H1 (cell line): ENCODE data around the gene GMPPA. TPM values are rescaled to one million over a fixed set of nuclear protein-coding genes. Genes with fewer than 3 reads are reported as not detected.

Experiments used
- CEBPB ChIP-seq: IDR thresholded peaks from 2 replicates; pipeline ENCODE4 v1.6.1; 2012; ENCODE audit warnings: low read depth, low read length
- CHD1 ChIP-seq: IDR thresholded peaks from 2 replicates; pipeline ENCODE4 v1.6.1; 2012; ENCODE audit warnings: low read depth, low read length, improper control_type of control experiment
- POLR2A ChIP-seq, 2 experiments: IDR thresholded peaks; 1 replicate in 1 of 2; 2 replicates in 1 of 2; pipeline ENCODE4 v1.6.1; 2011; ENCODE audit warnings: low read depth in 2 of 2, low read length in 2 of 2, mild to moderate bottlenecking in 2 of 2; ENCODE audit errors: control extremely low read depth in 1 of 2
- RBBP5 ChIP-seq: IDR thresholded peaks from 2 replicates; pipeline ENCODE4 v1.7.1; 2012; ENCODE audit warnings: low read depth, mild to moderate bottlenecking, inconsistent platforms, low read length, moderate library complexity, borderline replicate concordance
- RXRA ChIP-seq: IDR thresholded peaks from 2 replicates; pipeline ENCODE4 v1.6.1; 2011; ENCODE audit warnings: low read depth, mild to moderate bottlenecking, low read length, moderate library complexity; ENCODE audit not compliant: insufficient read depth
- SAP30 ChIP-seq: fragments of 300-600 bp; sonication (generic); IDR thresholded peaks from 2 replicates; pipeline ENCODE4 v1.7.1; 2012; ENCODE audit warnings: low read length, moderate library complexity, mild to moderate bottlenecking, inconsistent platforms; ENCODE audit not compliant: insufficient read depth, insufficient replicate concordance
- polyA plus RNA-seq, 7 experiments: library from polyadenylated mRNA; depleted of rRNA in 3 of 7; stranded (reverse) in 5 of 7; unstranded in 2 of 7; fragments of >200 nt in 5 of 7; fragments of 200-250 nt in 2 of 7; gene quantifications; 1 replicate in 5 of 7; 2 replicates in 1 of 7; 4 replicates in 1 of 7; pipeline versions ENCODE4 v1.2.1 to v1.2.3, GENCODE V29; 2011 to 2013; ENCODE audit warnings: missing spikeins in 2 of 7, mixed read lengths in 2 of 7
- total RNA-seq: library from RNA; stranded (reverse); fragmentation: NEBNext Ultra II Directional; extraction: Animal tissue kit (Norgen Biotek cat#: 25700); gene quantifications from 2 replicates; pipeline ENCODE4 v1.2.1, GENCODE V29; 2021
- TF ChIP-seq, protein P1 (sequence below): fragments of 300-600 bp; sonication (generic); IDR thresholded peaks from 2 replicates; pipeline ENCODE4 v1.7.1; 2012; ENCODE audit warnings: low read length, moderate library complexity, mild to moderate bottlenecking, inconsistent platforms; ENCODE audit not compliant: insufficient replicate concordance
- TF ChIP-seq, protein P2 (sequence below): IDR thresholded peaks from 2 replicates; pipeline ENCODE4 v1.6.1; 2012; ENCODE audit warnings: inconsistent platforms

GMPPA gene
- total and polyA plus RNA-seq, 2 of the 8 experiments (the other 6 are each of a cell fraction or from before 2014, with no cell fraction given), result 34.3 to 98.8 TPM

DNA sequence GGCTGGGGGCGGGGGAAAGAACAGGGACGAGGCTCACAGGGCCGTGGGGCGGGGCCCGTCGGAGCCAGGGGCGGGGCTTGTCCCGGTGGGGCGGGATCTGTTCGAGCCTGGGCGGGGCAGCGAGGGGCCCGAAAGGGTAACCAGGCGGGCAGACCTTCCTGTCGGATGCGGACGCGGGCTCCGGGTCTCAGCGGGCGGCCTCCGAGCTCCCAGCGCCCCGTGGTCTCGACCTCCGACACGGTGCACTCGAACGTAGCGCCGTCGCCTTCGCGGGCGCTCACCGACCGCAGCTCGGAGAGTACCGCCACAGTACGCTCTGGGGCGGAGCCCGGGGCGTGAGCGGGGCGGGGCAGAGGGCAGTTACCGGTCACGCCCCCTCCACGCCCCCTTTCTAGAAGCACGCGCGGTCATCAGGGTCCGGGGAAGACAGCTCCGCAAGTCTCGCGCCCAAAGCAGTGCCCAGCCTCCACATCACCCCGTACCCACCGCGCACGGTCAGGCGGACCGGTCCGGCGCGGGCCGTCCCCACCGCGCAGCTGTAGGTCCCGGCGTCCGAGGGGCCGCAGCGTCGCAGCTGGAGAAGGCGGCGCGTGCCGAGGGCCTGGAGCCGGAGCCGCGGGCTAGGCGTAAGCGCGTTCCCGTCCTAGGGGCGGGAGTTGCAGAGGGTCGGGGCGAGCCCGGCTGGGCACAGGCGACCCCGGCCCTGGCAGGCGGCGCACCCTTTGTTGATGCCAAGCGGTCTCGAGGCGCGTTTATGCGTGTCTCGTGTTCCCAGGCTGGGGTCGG is 53.9 kb downstream of the GMPPA start (continued):
- TF ChIP-seq RBBP5, result no peak; the same call in 1 of the 2 replicates
- TF ChIP-seq RXRA, result no peak
- no peak for TF ChIP-seq CEBPB
- TF ChIP-seq, protein P1, sequence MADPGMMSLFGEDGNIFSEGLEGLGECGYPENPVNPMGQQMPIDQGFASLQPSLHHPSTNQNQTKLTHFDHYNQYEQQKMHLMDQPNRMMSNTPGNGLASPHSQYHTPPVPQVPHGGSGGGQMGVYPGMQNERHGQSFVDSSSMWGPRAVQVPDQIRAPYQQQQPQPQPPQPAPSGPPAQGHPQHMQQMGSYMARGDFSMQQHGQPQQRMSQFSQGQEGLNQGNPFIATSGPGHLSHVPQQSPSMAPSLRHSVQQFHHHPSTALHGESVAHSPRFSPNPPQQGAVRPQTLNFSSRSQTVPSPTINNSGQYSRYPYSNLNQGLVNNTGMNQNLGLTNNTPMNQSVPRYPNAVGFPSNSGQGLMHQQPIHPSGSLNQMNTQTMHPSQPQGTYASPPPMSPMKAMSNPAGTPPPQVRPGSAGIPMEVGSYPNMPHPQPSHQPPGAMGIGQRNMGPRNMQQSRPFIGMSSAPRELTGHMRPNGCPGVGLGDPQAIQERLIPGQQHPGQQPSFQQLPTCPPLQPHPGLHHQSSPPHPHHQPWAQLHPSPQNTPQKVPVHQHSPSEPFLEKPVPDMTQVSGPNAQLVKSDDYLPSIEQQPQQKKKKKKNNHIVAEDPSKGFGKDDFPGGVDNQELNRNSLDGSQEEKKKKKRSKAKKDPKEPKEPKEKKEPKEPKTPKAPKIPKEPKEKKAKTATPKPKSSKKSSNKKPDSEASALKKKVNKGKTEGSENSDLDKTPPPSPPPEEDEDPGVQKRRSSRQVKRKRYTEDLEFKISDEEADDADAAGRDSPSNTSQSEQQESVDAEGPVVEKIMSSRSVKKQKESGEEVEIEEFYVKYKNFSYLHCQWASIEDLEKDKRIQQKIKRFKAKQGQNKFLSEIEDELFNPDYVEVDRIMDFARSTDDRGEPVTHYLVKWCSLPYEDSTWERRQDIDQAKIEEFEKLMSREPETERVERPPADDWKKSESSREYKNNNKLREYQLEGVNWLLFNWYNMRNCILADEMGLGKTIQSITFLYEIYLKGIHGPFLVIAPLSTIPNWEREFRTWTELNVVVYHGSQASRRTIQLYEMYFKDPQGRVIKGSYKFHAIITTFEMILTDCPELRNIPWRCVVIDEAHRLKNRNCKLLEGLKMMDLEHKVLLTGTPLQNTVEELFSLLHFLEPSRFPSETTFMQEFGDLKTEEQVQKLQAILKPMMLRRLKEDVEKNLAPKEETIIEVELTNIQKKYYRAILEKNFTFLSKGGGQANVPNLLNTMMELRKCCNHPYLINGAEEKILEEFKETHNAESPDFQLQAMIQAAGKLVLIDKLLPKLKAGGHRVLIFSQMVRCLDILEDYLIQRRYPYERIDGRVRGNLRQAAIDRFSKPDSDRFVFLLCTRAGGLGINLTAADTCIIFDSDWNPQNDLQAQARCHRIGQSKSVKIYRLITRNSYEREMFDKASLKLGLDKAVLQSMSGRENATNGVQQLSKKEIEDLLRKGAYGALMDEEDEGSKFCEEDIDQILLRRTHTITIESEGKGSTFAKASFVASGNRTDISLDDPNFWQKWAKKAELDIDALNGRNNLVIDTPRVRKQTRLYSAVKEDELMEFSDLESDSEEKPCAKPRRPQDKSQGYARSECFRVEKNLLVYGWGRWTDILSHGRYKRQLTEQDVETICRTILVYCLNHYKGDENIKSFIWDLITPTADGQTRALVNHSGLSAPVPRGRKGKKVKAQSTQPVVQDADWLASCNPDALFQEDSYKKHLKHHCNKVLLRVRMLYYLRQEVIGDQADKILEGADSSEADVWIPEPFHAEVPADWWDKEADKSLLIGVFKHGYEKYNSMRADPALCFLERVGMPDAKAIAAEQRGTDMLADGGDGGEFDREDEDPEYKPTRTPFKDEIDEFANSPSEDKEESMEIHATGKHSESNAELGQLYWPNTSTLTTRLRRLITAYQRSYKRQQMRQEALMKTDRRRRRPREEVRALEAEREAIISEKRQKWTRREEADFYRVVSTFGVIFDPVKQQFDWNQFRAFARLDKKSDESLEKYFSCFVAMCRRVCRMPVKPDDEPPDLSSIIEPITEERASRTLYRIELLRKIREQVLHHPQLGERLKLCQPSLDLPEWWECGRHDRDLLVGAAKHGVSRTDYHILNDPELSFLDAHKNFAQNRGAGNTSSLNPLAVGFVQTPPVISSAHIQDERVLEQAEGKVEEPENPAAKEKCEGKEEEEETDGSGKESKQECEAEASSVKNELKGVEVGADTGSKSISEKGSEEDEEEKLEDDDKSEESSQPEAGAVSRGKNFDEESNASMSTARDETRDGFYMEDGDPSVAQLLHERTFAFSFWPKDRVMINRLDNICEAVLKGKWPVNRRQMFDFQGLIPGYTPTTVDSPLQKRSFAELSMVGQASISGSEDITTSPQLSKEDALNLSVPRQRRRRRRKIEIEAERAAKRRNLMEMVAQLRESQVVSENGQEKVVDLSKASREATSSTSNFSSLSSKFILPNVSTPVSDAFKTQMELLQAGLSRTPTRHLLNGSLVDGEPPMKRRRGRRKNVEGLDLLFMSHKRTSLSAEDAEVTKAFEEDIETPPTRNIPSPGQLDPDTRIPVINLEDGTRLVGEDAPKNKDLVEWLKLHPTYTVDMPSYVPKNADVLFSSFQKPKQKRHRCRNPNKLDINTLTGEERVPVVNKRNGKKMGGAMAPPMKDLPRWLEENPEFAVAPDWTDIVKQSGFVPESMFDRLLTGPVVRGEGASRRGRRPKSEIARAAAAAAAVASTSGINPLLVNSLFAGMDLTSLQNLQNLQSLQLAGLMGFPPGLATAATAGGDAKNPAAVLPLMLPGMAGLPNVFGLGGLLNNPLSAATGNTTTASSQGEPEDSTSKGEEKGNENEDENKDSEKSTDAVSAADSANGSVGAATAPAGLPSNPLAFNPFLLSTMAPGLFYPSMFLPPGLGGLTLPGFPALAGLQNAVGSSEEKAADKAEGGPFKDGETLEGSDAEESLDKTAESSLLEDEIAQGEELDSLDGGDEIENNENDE, result no peak
- no peak for TF ChIP-seq CHD1
- TF ChIP-seq, protein P2, sequence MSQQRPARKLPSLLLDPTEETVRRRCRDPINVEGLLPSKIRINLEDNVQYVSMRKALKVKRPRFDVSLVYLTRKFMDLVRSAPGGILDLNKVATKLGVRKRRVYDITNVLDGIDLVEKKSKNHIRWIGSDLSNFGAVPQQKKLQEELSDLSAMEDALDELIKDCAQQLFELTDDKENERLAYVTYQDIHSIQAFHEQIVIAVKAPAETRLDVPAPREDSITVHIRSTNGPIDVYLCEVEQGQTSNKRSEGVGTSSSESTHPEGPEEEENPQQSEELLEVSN, result peak; percentile 78
- TF ChIP-seq POLR2A (IDR thresholded peaks at IDR 0.05; ENCODE audit: control extremely low read depth in 1 of 2, low read depth in 2 of 2, low read length in 2 of 2), result peak in 1 of 2 experiments; percentile 80; a peak in 2 of 3 replicates
- TF ChIP-seq SAP30, result no peak
